Astrocyte of the spinal cord (primary cell): ENCODE data around the gene TENT4A.

Source experiments
- DNase-seq: peaks from one replicate; pipeline ENCODE4 v3.0.0; 2011; ENCODE audit warnings: low read depth, low spot score
- H3K4me3 ChIP-seq: 2 replicates; pipeline ENCODE4 v1.5.1; 2011; ENCODE audit warnings: low read depth, mild to moderate bottlenecking, low read length, moderate library complexity
- CTCF ChIP-seq: IDR thresholded peaks from 2 replicates; pipeline ENCODE4 v1.5.1; 2012; ENCODE audit warnings: low read depth, mild to moderate bottlenecking, low read length, inconsistent platforms
- in situ Hi-C: cut with HindIII; loops from 2 replicates; pipeline ENCODE4 v1.10.0; 2017; ENCODE audit warnings: low sequenced_read_pairs

TENT4A gene

GRCh38 chr5:6744841-6745705 is 31.8 kb downstream of the TENT4A start:
- DNase-seq = no peak
- no peak for TF ChIP-seq CTCF
- in situ Hi-C loops = loop anchor here (25.0 kb wide), 1 partner anchor 133 kb away; no protein-coding TSS in a partner anchor
- H3K4me3 ChIP-seq = no peak overlapping the region

- peak; percentile 64 for DNase-seq
- H3K4me3 ChIP-seq = no peak overlapping the region
- peak; percentile 76 for TF ChIP-seq CTCF
- in situ Hi-C loops = loop anchor here (25.0 kb wide), 1 partner anchor 133 kb away; no protein-coding TSS in a partner anchor
These were observed 32.5 kb downstream of the TENT4A start for GRCh38 chr5:6745706-6746222.

- no peak overlapping the region for H3K4me3 ChIP-seq
- no peak for TF ChIP-seq CTCF
- in situ Hi-C loops = loop anchor here (25.0 kb wide), 1 partner anchor 134 kb away; no protein-coding TSS in a partner anchor
- no peak for DNase-seq
These were observed 33.0 kb downstream of the TENT4A start for GRCh38 chr5:6746244-6746643.

- H3K4me3 ChIP-seq = no peak overlapping the region
- DNase-seq = no peak
- no peak for TF ChIP-seq CTCF
- in situ Hi-C loops = loop anchor here (25.0 kb wide), 1 partner anchor 135 kb away; no protein-coding TSS in a partner anchor
These were observed 33.9 kb downstream of the TENT4A start for GRCh38 chr5:6747103-6747502.

- no peak for DNase-seq
- H3K4me3 ChIP-seq = no peak overlapping the region
- no peak for TF ChIP-seq CTCF
- in situ Hi-C loops = loop anchor here (25.0 kb wide), 1 partner anchor 136 kb away; no protein-coding TSS in a partner anchor
These were observed 34.9 kb downstream of the TENT4A start for GRCh38 chr5:6748142-6748541.

GRCh38 chr5:6749026-6749716 is 35.9 kb downstream of the TENT4A start:
- no peak for DNase-seq
- in situ Hi-C loops = loop anchor here (25.0 kb wide), 1 partner anchor 137 kb away; no protein-coding TSS in a partner anchor

More at GRCh38 chr5:6749026-6749716, 35.9 kb downstream of the TENT4A start:
- H3K4me3 ChIP-seq = no peak overlapping the region
- TF ChIP-seq CTCF = no peak
